ENCODE measurements around the gene AFF2. TPM values are rescaled to one million over a fixed set of nuclear protein-coding genes. Genes with fewer than 3 reads are reported as not detected.

Gene AFF2
- total and polyA plus RNA-seq, 8 donors = 0.04 to 0.93 (median 0.41) TPM

DNA sequence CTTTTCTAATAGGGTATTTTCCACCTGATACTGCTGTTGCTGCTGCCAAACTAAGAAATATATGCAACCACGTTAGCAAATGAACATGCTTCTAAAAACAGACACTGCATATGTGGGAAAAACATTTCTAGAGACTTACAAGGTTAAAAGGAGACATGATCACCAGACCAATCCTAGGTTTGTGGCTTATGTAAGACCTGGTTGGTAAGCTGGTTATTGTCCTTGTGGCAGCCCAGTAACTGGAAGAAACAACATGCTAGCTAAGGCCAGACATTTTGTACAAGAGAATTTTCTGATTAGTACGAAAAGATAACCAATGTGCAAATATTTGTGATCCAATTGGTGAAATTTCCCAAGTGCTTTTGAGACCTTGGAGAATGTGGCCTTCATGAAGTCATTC lies 112.0 kb downstream of the AFF2 start:
- no peaks in the 10 kb centered on the region for H3K9me3 ChIP-seq
- no peak for DNase-seq
- no peak for FAIRE-seq
- peak in 3 of 4 donors; percentile 43 to 76 (median 53) for ATAC-seq
- H3K4me1 ChIP-seq = peaks cover 0 to 4% (median 0%) of the 10 kb centered on the region in 3 donors
- TF ChIP-seq, protein P1, sequence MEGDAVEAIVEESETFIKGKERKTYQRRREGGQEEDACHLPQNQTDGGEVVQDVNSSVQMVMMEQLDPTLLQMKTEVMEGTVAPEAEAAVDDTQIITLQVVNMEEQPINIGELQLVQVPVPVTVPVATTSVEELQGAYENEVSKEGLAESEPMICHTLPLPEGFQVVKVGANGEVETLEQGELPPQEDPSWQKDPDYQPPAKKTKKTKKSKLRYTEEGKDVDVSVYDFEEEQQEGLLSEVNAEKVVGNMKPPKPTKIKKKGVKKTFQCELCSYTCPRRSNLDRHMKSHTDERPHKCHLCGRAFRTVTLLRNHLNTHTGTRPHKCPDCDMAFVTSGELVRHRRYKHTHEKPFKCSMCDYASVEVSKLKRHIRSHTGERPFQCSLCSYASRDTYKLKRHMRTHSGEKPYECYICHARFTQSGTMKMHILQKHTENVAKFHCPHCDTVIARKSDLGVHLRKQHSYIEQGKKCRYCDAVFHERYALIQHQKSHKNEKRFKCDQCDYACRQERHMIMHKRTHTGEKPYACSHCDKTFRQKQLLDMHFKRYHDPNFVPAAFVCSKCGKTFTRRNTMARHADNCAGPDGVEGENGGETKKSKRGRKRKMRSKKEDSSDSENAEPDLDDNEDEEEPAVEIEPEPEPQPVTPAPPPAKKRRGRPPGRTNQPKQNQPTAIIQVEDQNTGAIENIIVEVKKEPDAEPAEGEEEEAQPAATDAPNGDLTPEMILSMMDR (IDR thresholded peaks at IDR 0.05) = no peak
- H3K36me3 ChIP-seq = no peaks in the 10 kb centered on the region
- H3K4me3 ChIP-seq = no peak overlapping the region
- no peaks in the 10 kb centered on the region for H3K27me3 ChIP-seq
- intact Hi-C loops (cut with DNase I) = no loop called here
- WGBS, 2 donors = 32 to 36% methylated on average over 2 of the region's 2 CpGs
- H3K27ac ChIP-seq = no peak overlapping the region

DNA sequence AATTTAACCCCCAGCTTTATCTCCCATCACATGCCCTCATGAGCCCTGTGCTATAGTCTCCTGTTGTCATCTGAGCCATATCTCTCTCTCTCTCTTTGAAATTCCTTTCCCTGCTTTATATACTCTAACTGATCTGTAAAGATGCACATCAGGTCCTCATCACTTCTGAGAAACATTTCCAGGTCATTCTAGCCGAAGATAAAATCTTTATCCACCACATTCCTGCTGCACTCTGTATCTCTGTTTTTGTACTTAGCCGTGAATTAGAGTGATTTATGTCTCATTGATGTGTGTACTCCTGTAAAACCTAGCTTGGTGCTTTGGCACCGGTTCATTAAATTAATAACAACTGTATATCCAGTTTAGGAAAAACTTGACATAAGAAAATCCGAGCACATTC lies 113.2 kb downstream of the AFF2 start:
- Histone ChIP-seq H3K4me1 (peaks cover 0 to 4% (median 0%) of the 10 kb centered on the region in 3 donors), H3K4me3 (no peak overlapping the region), H3K27ac (no peak overlapping the region), H3K36me3 (no peaks in the 10 kb centered on the region), H3K9me3 (no peaks in the 10 kb centered on the region), H3K27me3 (no peaks in the 10 kb centered on the region)
- DNase-seq = no peak
- TF ChIP-seq, protein P1 (IDR thresholded peaks at IDR 0.05) = no peak
- WGBS, 2 donors = 46 to 61% methylated on average over 4 of the region's 4 CpGs
- intact Hi-C loops (cut with DNase I) = no loop called here
- no peak for FAIRE-seq
- no peak for ATAC-seq

DNA sequence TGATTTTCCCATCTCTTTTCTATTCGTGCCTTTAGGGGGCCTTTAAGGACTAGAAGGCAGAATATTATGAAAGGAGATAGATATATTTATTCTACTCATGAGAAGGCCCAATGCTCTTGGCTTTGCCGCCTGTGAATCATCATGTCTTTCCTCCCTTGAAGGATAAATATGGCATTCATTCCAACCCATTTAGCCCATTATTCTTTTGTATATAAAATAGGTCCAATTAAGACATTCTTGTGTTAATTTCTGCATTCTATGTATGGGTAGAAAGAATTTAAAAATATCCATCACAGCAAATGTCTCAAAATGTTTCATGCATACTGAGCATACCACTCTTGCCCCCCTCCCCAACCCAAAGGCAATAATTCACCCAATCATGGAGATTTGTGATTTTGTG lies 115.1 kb downstream of the AFF2 start:
- TF ChIP-seq, protein P1 (IDR thresholded peaks at IDR 0.05) = no peak
- ATAC-seq (no peak), FAIRE-seq (no peak), DNase-seq (no peak)
- H3K36me3 ChIP-seq = no peaks in the 10 kb centered on the region
- H3K4me3 ChIP-seq = no peak overlapping the region
- 62 to 79% methylated on average over 2 of the region's 2 CpGs for WGBS, 2 donors
- H3K9me3 ChIP-seq = no peaks in the 10 kb centered on the region
- H3K27ac ChIP-seq = no peak overlapping the region
- H3K27me3 ChIP-seq = no peaks in the 10 kb centered on the region
- intact Hi-C loops (cut with DNase I) = no loop called here
- H3K4me1 ChIP-seq = peaks cover 0 to 4% (median 0%) of the 10 kb centered on the region in 3 donors

DNA sequence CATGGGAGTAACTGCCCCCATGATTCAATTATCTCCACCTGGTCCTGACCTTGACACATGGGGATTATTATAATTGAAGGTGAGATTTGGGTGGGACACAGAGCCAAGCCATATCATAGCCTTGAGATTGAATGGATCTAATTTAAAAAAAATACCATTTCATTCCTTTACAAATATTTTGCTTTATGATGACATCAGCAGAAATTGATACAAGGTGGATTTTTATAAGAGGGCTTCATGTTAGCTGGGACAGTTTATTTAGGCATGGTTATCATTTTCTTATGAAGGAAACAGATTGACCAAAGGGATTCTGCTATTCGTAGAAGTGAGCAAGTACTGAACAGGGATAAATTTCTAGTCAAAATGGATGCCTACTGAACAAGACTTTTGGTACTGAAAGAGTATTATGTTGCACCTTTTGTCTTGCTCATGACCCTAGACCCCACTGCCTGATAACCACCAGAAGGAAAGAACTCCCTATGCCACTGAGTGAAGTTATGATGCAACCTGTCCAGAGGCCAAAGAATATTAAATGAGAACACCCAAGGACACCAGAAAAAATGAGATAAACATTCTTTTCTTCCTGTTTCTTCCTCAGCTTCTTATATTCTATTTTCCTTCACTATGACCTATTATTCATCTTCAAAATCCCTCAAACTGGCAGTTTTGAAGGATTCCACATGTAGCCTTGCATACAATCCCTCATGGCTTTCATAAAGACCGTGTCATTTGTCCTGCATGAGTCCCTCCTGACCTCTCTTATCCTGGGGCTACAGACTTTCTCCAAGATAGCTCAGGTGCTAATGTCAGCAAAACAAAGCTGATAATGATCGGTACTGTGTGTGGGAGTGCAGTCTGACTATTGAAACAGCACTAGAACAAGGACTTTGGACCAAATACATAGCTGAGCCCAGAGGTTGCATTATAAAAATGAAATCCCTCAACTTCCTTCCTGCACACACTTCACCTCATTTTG lies 118.3 kb downstream of the AFF2 start:
- ATAC-seq = no peak
- WGBS, 2 donors = 31 to 54% methylated on average over 3 of the region's 3 CpGs
- intact Hi-C loops (cut with DNase I) = no loop called here

More for the DNA sequence above, 118.3 kb downstream of the AFF2 start:
- DNase-seq (no peak), FAIRE-seq (no peak)
- TF ChIP-seq, protein P1 (IDR thresholded peaks at IDR 0.05) = no peak
- Histone ChIP-seq H3K36me3 (no peaks in the 10 kb centered on the region), H3K27ac (no peak overlapping the region), H3K27me3 (no peaks in the 10 kb centered on the region), H3K4me3 (no peak overlapping the region), H3K9me3 (no peaks in the 10 kb centered on the region), H3K4me1 (no peaks in the 10 kb centered on the region)
